Keratinocyte (primary cell): ENCODE measurements around the gene TLDC2. TPM values are rescaled to one million over a fixed set of nuclear protein-coding genes. Genes with fewer than 3 reads are reported as not detected.

Experiments
- DNase-seq: peaks from one replicate; pipeline ENCODE4 v3.0.0-alpha.2; 2011; ENCODE audit warnings: low read depth, missing footprints, low spot score
- FAIRE-seq: peaks from 2 replicates; lab custom pipeline; 2011; peaks lifted over from hg19 to GRCh38; lab: Jason Lieb, UNC
- H2AFZ ChIP-seq: 2 replicates; pipeline ENCODE4 v1.6.0; 2012; ENCODE audit warnings: low read length, control low read depth, inconsistent platforms; ENCODE audit not compliant: control insufficient read depth
- H3K27ac ChIP-seq: 2 replicates; pipeline ENCODE4 v1.5.1; 2011; ENCODE audit warnings: low read length; ENCODE audit not compliant: control insufficient read depth, insufficient read depth
- H3K27me3 ChIP-seq: 3 replicates; pipeline ENCODE4 v1.6.0; 2011; ENCODE audit warnings: low read length; ENCODE audit not compliant: control insufficient read depth, insufficient read depth; ENCODE audit errors: extremely low read depth
- H3K36me3 ChIP-seq, 2 experiments: 2 replicates in 1 of 2; 3 replicates in 1 of 2; pipeline ENCODE4 v1.5.1; 2011; ENCODE audit warnings: low read length in 2 of 2, mild to moderate bottlenecking in 1 of 2; ENCODE audit not compliant: control insufficient read depth in 2 of 2, insufficient read depth in 2 of 2; ENCODE audit errors: extremely low read depth in 1 of 2
- H3K4me1 ChIP-seq: 3 replicates; pipeline ENCODE4 v1.5.1; 2011; ENCODE audit warnings: low read length; ENCODE audit not compliant: control insufficient read depth, insufficient read depth; ENCODE audit errors: extremely low read depth
- H3K4me2 ChIP-seq: 3 replicates; pipeline ENCODE4 v1.6.0; 2011; ENCODE audit warnings: low read depth, low read length; ENCODE audit not compliant: control insufficient read depth, insufficient read depth; ENCODE audit errors: extremely low read depth
- H3K4me3 ChIP-seq, 3 experiments: fragments of 200-600 bp in 1 of 3; sonication (generic) in 1 of 3; 2 replicates in 2 of 3; 3 replicates in 1 of 3; pipeline ENCODE4 v1.5.1; 2011 to 2016; ENCODE audit warnings: low read length in 3 of 3, mild to moderate bottlenecking in 3 of 3, control low read depth in 2 of 3, inconsistent platforms in 1 of 3, low read depth in 1 of 3, mixed read lengths in 1 of 3, mixed run types in 1 of 3, moderate library complexity in 1 of 3; ENCODE audit not compliant: control insufficient read depth in 2 of 3, insufficient read depth in 2 of 3; ENCODE audit errors: extremely low read depth in 1 of 3
- H3K79me2 ChIP-seq: 2 replicates; pipeline ENCODE4 v1.6.0; 2012; ENCODE audit warnings: low read length; ENCODE audit not compliant: control insufficient read depth, insufficient read depth
- H3K9ac ChIP-seq: 3 replicates; pipeline ENCODE4 v1.6.0; 2011; ENCODE audit warnings: low read length; ENCODE audit not compliant: control insufficient read depth, insufficient read depth; ENCODE audit errors: extremely low read depth
- H3K9me1 ChIP-seq: 3 replicates; pipeline ENCODE4 v1.6.0; 2011; ENCODE audit warnings: low read length; ENCODE audit not compliant: control insufficient read depth, insufficient read depth; ENCODE audit errors: extremely low read depth
- H3K9me3 ChIP-seq: 2 replicates; pipeline ENCODE4 v1.5.1; 2012; ENCODE audit warnings: low read depth, low read length; ENCODE audit not compliant: control insufficient read depth
- H4K20me1 ChIP-seq: 3 replicates; pipeline ENCODE4 v1.6.0; 2011; ENCODE audit warnings: low read length; ENCODE audit not compliant: control insufficient read depth, insufficient read depth; ENCODE audit errors: extremely low read depth
- CTCF ChIP-seq, 3 experiments: IDR thresholded peaks in 1 of 3; conservative IDR thresholded peaks in 1 of 3; optimal IDR thresholded peaks in 1 of 3; 2 replicates in 2 of 3; 3 replicates in 1 of 3; pipeline versions ENCODE3 to v1.5.1; 2011; ENCODE audit warnings: low read length in 3 of 3, mild to moderate bottlenecking in 3 of 3, moderate library complexity in 2 of 3, control low read depth in 1 of 3, inconsistent platforms in 1 of 3; ENCODE audit not compliant: insufficient read depth in 2 of 3; ENCODE audit errors: extremely low read depth in 1 of 3
- EZH2 ChIP-seq: IDR thresholded peaks from one replicate; pipeline ENCODE4 v1.6.1; 2012; ENCODE audit warnings: inconsistent platforms, mild to moderate bottlenecking, low read length, moderate library complexity
- dilution Hi-C: fragments of 300-500 bp; cut with MboI; formaldehyde crosslinking; loops from one replicate; pipeline ENCODE4 v1.7.0; 2020; ENCODE audit warnings: low sequenced_read_pairs; ENCODE audit not compliant: extremely low pct_ligation_motif_present
- polyA minus RNA-seq, 3 experiments: library from RNA; depleted of rRNA, polyadenylated mRNA; stranded (reverse); fragments of >200 nt; gene quantifications; 1 replicate in 1 of 3; 2 replicates in 1 of 3; 3 replicates in 1 of 3; pipeline ENCODE4 v1.2.3, GENCODE V29; 2011
- polyA plus RNA-seq, 5 experiments: library from polyadenylated mRNA; depleted of rRNA in 3 of 5; stranded (reverse) in 3 of 5; stranded (forward) in 1 of 5; unstranded in 1 of 5; fragments of >200 nt; gene quantifications; 1 replicate in 1 of 5; 2 replicates in 3 of 5; 3 replicates in 1 of 5; pipeline versions ENCODE4 v1.2.1 to v1.2.3, GENCODE V29; 2011 to 2012; ENCODE audit warnings: missing spikeins in 2 of 5, low read depth in 1 of 5, low replicate concordance in 1 of 5

The TLDC2 gene
- 0.22 to 0.34 TPM (median 0.26 TPM) in 3 replicates for polyA plus RNA-seq
- 0.29 TPM for polyA plus RNA-seq (2011; ENCODE audit: low read depth)
- polyA plus RNA-seq (2011; cell fraction: cytosol; rRNA removed) = 0.25 and 0.40 TPM in 2 replicates
- 0.60 and 0.61 TPM in 2 replicates for polyA plus RNA-seq (2011; cell fraction: nucleus; rRNA removed)
- polyA plus RNA-seq (2012; ENCODE audit: low replicate concordance) = 0.21 and 0.31 TPM in 2 replicates
- polyA minus RNA-seq = 0.89 TPM in 1 of 3 replicates, not detected in the others
- polyA minus RNA-seq (2011; cell fraction: cytosol; rRNA and poly(A)+ RNA removed) = not detected
- not detected in 2 replicates for polyA minus RNA-seq (2011; cell fraction: nucleus; rRNA and poly(A)+ RNA removed)

DNA sequence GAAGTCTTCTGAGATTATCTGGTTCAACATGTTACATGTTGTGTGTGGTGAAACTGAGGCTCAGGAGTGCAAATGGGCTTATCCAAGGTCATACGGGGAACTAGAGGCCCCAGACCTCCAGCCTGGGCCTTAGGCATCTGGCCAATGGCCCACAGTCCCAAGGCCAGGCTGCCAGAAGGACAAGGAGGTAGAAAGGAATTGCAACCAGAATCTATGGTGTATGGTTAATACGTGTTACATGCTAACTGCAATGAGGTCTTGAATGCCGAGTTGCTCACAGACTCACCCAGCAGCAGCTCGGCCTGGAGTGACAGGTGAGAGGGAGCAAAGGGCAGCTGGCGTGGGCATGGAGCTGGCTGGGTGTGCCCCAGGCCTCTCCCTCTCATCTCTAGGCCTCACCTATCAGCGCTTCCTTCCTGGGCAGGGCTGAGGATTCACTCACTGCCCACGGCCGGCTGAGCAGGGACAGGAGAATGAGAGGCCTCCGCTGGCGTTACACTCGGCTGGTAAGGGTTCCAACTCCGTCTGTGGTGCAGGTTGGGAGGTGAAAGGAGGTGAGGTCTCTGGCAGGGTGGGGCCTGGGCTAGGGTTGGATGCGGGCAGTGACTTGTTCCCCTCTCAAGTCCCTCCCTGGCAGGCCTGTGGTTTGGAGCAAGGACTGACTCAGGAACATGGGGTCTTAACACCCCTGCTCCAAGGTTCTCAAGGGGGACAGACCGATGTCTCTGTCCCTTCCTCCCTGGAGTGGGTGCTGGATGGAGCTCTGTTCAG lies at the start of gene TLDC2:
Gene TLDC2, plus strand, starts transcription at position 437 of the 771 bp plus-strand sequence. Its CDS starts 37 bp downstream, at position 474.
- Histone ChIP-seq H3K36me3 (no peaks in the 10 kb centered on the region), H2AFZ (peak within 1 kb of the TSS; percentile 88), H3K79me2 (no peaks in the 10 kb centered on the region), H3K27ac (no peak within 1 kb of the TSS), H3K9ac (no peak within 1 kb of the TSS), H3K4me1 (peaks cover 19% of the 10 kb centered on the region), H3K9me1 (no peaks in the 10 kb centered on the region), H3K9me3 (no peaks in the 10 kb centered on the region), H4K20me1 (no peaks in the 10 kb centered on the region), H3K4me3 (no peak within 1 kb of the TSS), H3K4me2 (peak within 1 kb of the TSS; percentile 22), H3K27me3 (peaks cover 9% of the 10 kb centered on the region)
- no peak for DNase-seq
- FAIRE-seq = no peak
- no peak for TF ChIP-seq CTCF (optimal IDR thresholded peaks at IDR 0.05 in 1 of 3, IDR thresholded peaks at IDR 0.05 in 1 of 3, conservative IDR thresholded peaks at IDR 0.05 in 1 of 3; ENCODE audit: extremely low read depth in 1 of 3, insufficient read depth in 2 of 3, low read length in 3 of 3)
- no peak for TF ChIP-seq EZH2
- dilution Hi-C loops = no loop called here

DNA sequence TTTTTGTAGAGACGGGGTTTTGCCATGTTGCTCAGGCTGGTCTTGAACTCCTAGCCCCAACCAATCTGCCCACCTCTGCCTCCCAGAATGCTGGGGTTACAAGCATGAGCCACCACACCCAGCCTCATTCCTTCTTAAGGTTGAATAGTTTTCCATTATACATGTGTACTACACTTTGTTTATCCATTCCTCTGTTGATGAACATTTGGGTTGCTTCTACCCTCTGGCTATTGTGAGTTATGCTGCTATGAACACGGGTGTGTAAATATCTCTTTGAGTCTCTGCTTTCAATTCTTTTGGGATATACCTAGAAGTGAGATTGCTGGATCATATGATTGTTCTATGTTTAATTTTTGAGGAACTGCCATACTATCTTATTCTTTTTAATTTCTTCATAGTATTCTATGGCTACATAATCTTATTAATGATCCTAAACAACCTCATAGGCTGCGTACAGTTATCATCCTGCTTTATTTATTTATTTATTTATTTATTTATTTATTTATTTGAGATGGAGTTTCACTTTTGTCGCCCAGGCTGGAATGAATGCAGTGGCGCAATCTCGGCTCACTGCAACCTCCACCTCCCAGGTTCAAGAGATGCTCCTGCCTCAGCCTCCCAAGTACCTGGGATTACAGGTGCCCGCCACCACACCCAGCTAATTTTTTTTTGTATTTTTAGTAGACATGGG lies 49.2 kb upstream of the TLDC2 start:
- Histone ChIP-seq H3K4me2 (no peak overlapping the region), H2AFZ (no peak overlapping the region), H3K9ac (no peak overlapping the region), H3K27ac (no peak overlapping the region), H3K4me3 (no peak overlapping the region), H4K20me1 (no peaks in the 10 kb centered on the region), H3K9me1 (no peaks in the 10 kb centered on the region), H3K4me1 (peaks cover 27% of the 10 kb centered on the region), H3K27me3 (no peaks in the 10 kb centered on the region), H3K36me3 (peaks cover 24 to 41% of the 10 kb centered on the region in 2 experiments), H3K9me3 (no peaks in the 10 kb centered on the region), H3K79me2 (no peaks in the 10 kb centered on the region)
- dilution Hi-C loops = no loop called here
- TF ChIP-seq CTCF (optimal IDR thresholded peaks at IDR 0.05 in 1 of 3, IDR thresholded peaks at IDR 0.05 in 1 of 3, conservative IDR thresholded peaks at IDR 0.05 in 1 of 3; ENCODE audit: extremely low read depth in 1 of 3, insufficient read depth in 2 of 3, low read length in 3 of 3) = no peak
- no peak for TF ChIP-seq EZH2
- FAIRE-seq = no peak
- DNase-seq = no peak
